SK-N-SH treated with all-trans-retinoic acid at 6 μM for 48 hours (cell line): ENCODE measurements around the gene BOLA3.

Source experiments
- ARNTL ChIP-seq: fragments of 450-650 bp; formaldehyde crosslinking; IDR thresholded peaks from 2 replicates; pipeline ENCODE4 v1.5.0; 2020; ENCODE audit warnings: low read depth, mild to moderate bottlenecking, moderate library complexity, borderline replicate concordance
- SNAI2 ChIP-seq: fragments of 250-450 bp; sonication (Bioruptor Pico); IDR thresholded peaks from 2 replicates; pipeline ENCODE4 v1.5.0; 2020; ENCODE audit warnings: mild to moderate bottlenecking, moderate library complexity
- ZFP3 ChIP-seq: fragments of 250-450 bp; sonication (Bioruptor Pico); IDR thresholded peaks from 2 replicates; pipeline ENCODE4 v1.5.0; 2020; ENCODE audit warnings: mild to moderate bottlenecking, moderate library complexity
- ZNF565 ChIP-seq: fragments of 450-650 bp; formaldehyde crosslinking; conservative IDR thresholded peaks from 2 replicates; pipeline ENCODE4 v1.5.0; 2020; ENCODE audit warnings: low read depth, mild to moderate bottlenecking, moderate library complexity
- ZNF8 ChIP-seq: fragments of 450-650 bp; formaldehyde crosslinking; IDR thresholded peaks from 2 replicates; pipeline ENCODE4 v1.5.0; 2020; ENCODE audit warnings: mild to moderate bottlenecking, moderate library complexity

DNA sequence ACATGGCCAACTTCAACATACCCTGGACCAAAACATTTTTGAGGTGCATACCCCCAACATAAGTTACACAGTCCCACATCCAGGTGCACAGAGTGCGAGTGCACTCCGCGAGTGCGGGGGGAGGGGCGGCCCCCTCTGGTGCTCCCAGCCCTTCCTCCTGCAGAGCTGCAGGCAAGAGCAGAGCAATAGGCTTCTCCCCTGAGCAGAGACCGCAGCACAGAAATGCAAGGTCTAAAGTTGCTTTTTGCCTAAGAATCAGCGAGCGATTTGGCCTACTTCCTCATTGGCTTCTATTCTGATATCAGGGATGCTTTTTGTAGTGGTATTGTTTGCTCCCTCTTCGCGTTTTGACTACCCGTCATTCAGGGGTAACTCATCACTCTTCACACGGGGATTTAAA is 40.6 kb downstream of the BOLA3 start:
- TF ChIP-seq ZNF8 (no peak), ZNF565 (CRISPR knock-in tag) (no peak), ARNTL (no peak), SNAI2 (CRISPR knock-in tag) (no peak), ZFP3 (CRISPR knock-in tag) (no peak)
